SKM-1 (cell line): Measurements from ENCODE around the gene PPP2R5A.
A peak's percentile ranks its signal among the peaks of the same experiment; 100 is the strongest.
"Not testable (repeated sequence)": the region's sequence is repeated elsewhere in the genome, so short reads cannot be mapped to it uniquely, and the experiment has no call there.

Experiments
- DNase-seq: peaks from one replicate; lab custom pipeline; 2025; ENCODE audit not compliant: unreplicated experiment; lab: John Stamatoyannopoulos, UW

PPP2R5A gene

GRCh38 chr1:212267017-212267416, 18.2 kb upstream of the PPP2R5A start:
- no peak for DNase-seq

- DNase-seq, result no peak
Observed at GRCh38 chr1:212267460-212267859, 17.8 kb upstream of the PPP2R5A start.

- DNase-seq, result no peak
Observed at GRCh38 chr1:212269306-212269705, 15.9 kb upstream of the PPP2R5A start.

GRCh38 chr1:212270564-212270963, 14.6 kb upstream of the PPP2R5A start:
- DNase-seq, result no peak

- DNase-seq, result no peak
Observed at GRCh38 chr1:212271234-212271633, 14.0 kb upstream of the PPP2R5A start.

GRCh38 chr1:212271823-212272485, 13.3 kb upstream of the PPP2R5A start:
- DNase-seq, result no peak

- no peak for DNase-seq
Observed at GRCh38 chr1:212281590-212281989, 3.6 kb upstream of the PPP2R5A start.

- no peak for DNase-seq
Observed at GRCh38 chr1:212283741-212284140, 1.5 kb upstream of the PPP2R5A start.

- no peak for DNase-seq
Observed at GRCh38 chr1:212284332-212284743, 872 bp upstream of the PPP2R5A start.

- peak; percentile 67 for DNase-seq
Observed at GRCh38 chr1:212285685-212286555, 710 bp downstream of the PPP2R5A start.

GRCh38 chr1:212286556-212287131, 1.4 kb downstream of the PPP2R5A start:
- DNase-seq, result no peak

GRCh38 chr1:212287261-212287895, 2.2 kb downstream of the PPP2R5A start:
- DNase-seq, result no peak

GRCh38 chr1:212287995-212288394, 2.8 kb downstream of the PPP2R5A start:
- DNase-seq, result not testable (repeated sequence)

- no peak for DNase-seq
Observed at GRCh38 chr1:212288615-212289014, 3.4 kb downstream of the PPP2R5A start.

GRCh38 chr1:212289262-212290077, 4.3 kb downstream of the PPP2R5A start:
- no peak for DNase-seq

GRCh38 chr1:212290608-212291007, 5.4 kb downstream of the PPP2R5A start:
- DNase-seq, result no peak

GRCh38 chr1:212291505-212292134, 6.4 kb downstream of the PPP2R5A start:
- DNase-seq, result peak; percentile 27

GRCh38 chr1:212292250-212293105, 7.3 kb downstream of the PPP2R5A start:
- no peak for DNase-seq

GRCh38 chr1:212293579-212293978, 8.4 kb downstream of the PPP2R5A start:
- DNase-seq, result no peak
